CD14-positive monocyte (primary cell): ENCODE data around the gene HOXB3. TPM values are rescaled to one million over a fixed set of nuclear protein-coding genes. Genes with fewer than 3 reads are reported as not detected.

Experiments
- DNase-seq, 3 donors: peaks; one replicate each; pipeline ENCODE4 v3.0.0-alpha.2; 2011 to 2022
- H2AFZ ChIP-seq: 2 replicates; pipeline ENCODE4 v1.6.0; 2012; ENCODE audit warnings: mild to moderate bottlenecking, low read depth, low read length, inconsistent platforms; ENCODE audit not compliant: insufficient read depth, poor library complexity, severe bottlenecking
- H3K27ac ChIP-seq, 2 donors: 1 replicate in 1 of 2; 2 replicates in 1 of 2; pipeline ENCODE4 v1.5.1; 2012 to 2013; ENCODE audit warnings: low read length in 2 of 2, control low read depth in 1 of 2, inconsistent platforms in 1 of 2, low read depth in 1 of 2, mild to moderate bottlenecking in 1 of 2
- H3K27me3 ChIP-seq, 2 donors: one replicate each; pipeline versions ENCODE4 v1.6.0 to v1.6.1; 2011 to 2013; ENCODE audit warnings: low read length in 2 of 2; ENCODE audit not compliant: control insufficient read depth in 2 of 2, insufficient read depth in 2 of 2
- H3K36me3 ChIP-seq, 2 donors: replicated peaks in 1 of 2; 1 replicate in 1 of 2; 2 replicates in 1 of 2; pipeline versions ENCODE4 v1.5.1 to v1.6.1; 2012 to 2013; ENCODE audit warnings: low read length in 2 of 2, control low read depth in 1 of 2, inconsistent platforms in 1 of 2, mild to moderate bottlenecking in 1 of 2; ENCODE audit not compliant: insufficient read depth in 2 of 2, control insufficient read depth in 1 of 2
- H3K4me1 ChIP-seq, 2 donors: 1 replicate in 1 of 2; 2 replicates in 1 of 2; pipeline versions ENCODE4 v1.5.1 to v1.6.1; 2012 to 2013; ENCODE audit warnings: low read length in 2 of 2, control low read depth in 1 of 2, inconsistent platforms in 1 of 2, mild to moderate bottlenecking in 1 of 2, moderate library complexity in 1 of 2; ENCODE audit not compliant: insufficient read depth in 2 of 2, control insufficient read depth in 1 of 2
- H3K4me2 ChIP-seq: replicated peaks from 2 replicates; pipeline ENCODE3; 2012; ENCODE audit warnings: low read length, moderate library complexity, mild to moderate bottlenecking; ENCODE audit not compliant: poor library complexity, severe bottlenecking; ENCODE audit errors: extremely low read depth
- H3K4me3 ChIP-seq, 3 experiments: fragments of 200-600 bp in 1 of 3; sonication (generic) in 1 of 3; replicated peaks in 1 of 3; 1 replicate in 2 of 3; 2 replicates in 1 of 3; pipeline ENCODE4 v1.5.1; 2011 to 2013; ENCODE audit warnings: low read length in 3 of 3, mild to moderate bottlenecking in 3 of 3, control low read depth in 2 of 3, low read depth in 2 of 3, inconsistent platforms in 1 of 3, moderate library complexity in 1 of 3
- H3K79me2 ChIP-seq: 2 replicates; pipeline ENCODE4 v1.6.0; 2012; ENCODE audit warnings: mild to moderate bottlenecking, control low read depth, inconsistent platforms, low read length, moderate library complexity; ENCODE audit not compliant: insufficient read depth
- H3K9ac ChIP-seq: 2 replicates; pipeline ENCODE4 v1.6.0; 2017; ENCODE audit warnings: low read length, mild to moderate bottlenecking; ENCODE audit not compliant: insufficient read depth, poor library complexity, severe bottlenecking
- H3K9me3 ChIP-seq, 2 donors: replicated peaks in 1 of 2; 1 replicate in 1 of 2; 2 replicates in 1 of 2; pipeline versions ENCODE4 v1.5.1 to v1.6.1; 2012 to 2013; ENCODE audit warnings: low read length in 2 of 2, control low read depth in 1 of 2; ENCODE audit not compliant: control insufficient read depth in 1 of 2, insufficient read depth in 1 of 2
- H4K20me1 ChIP-seq: 2 replicates; pipeline ENCODE4 v1.6.0; 2012; ENCODE audit warnings: mild to moderate bottlenecking, low read length, control low read depth, moderate library complexity; ENCODE audit not compliant: insufficient read depth
- H3K27ac Mint-ChIP-seq, 7 donors: one replicate each; pipeline ENCODE4 v1.8.0; 2020; ENCODE audit warnings: mild to moderate bottlenecking in 7 of 7, mixed read lengths in 7 of 7, moderate library complexity in 6 of 7, inconsistent platforms in 2 of 7
- H3K27me3 Mint-ChIP-seq, 3 donors: one replicate each; pipeline ENCODE4 v1.8.0; 2021 to 2022; ENCODE audit warnings: low read depth in 3 of 3, mild to moderate bottlenecking in 3 of 3, mixed read lengths in 3 of 3, moderate library complexity in 3 of 3, inconsistent platforms in 1 of 3
- H3K36me3 Mint-ChIP-seq, 2 donors: one replicate each; pipeline ENCODE4 v1.8.0; 2020; ENCODE audit warnings: mixed read lengths in 2 of 2, inconsistent platforms in 1 of 2, mild to moderate bottlenecking in 1 of 2
- H3K4me1 Mint-ChIP-seq: one replicate; pipeline ENCODE4 v1.8.0; 2020; ENCODE audit warnings: mild to moderate bottlenecking, mixed read lengths
- H3K4me3 Mint-ChIP-seq, 2 donors: one replicate each; pipeline ENCODE4 v1.8.0; 2020; ENCODE audit warnings: mild to moderate bottlenecking in 2 of 2, mixed read lengths in 2 of 2, moderate library complexity in 1 of 2
- H3K9me3 Mint-ChIP-seq, 7 donors: one replicate each; pipeline ENCODE4 v1.8.0; 2020 to 2022; ENCODE audit warnings: mixed read lengths in 7 of 7, mild to moderate bottlenecking in 6 of 7, moderate library complexity in 6 of 7, inconsistent platforms in 2 of 7
- WGBS: methylation state at CpG from one replicate; pipeline ENCODE4 v1.1.5; 2013; ENCODE audit warnings: missing lambda C conversion rate; ENCODE audit not compliant: insufficient coverage; 5-methylcytosine and 5-hydroxymethylcytosine counted together
- intact Hi-C, 2 donors: fragments of 100-400 bp; cut with micrococcal nuclease; formaldehyde crosslinking; loops; one replicate each; pipeline versions ENCODE4 v1.15.0 to v1.15.1; 2023
- polyA plus RNA-seq, 3 donors: library from polyadenylated mRNA; depleted of rRNA in 1 of 3; unstranded in 2 of 3; stranded (reverse) in 1 of 3; fragments of 300-500 nt in 2 of 3; fragments of >200 nt in 1 of 3; fragmentation: Illumina TruSeq in 2 of 3; gene quantifications; 1 replicate in 2 of 3; 2 replicates in 1 of 3; pipeline ENCODE4 v1.2.3, GENCODE V29; 2012 to 2021
- TF ChIP-seq, protein P1 (sequence below): fragments of 200-600 bp; IDR thresholded peaks from one replicate; pipeline ENCODE4 v1.8.0; 2022; ENCODE audit warnings: antibody characterized with exemption, mild to moderate bottlenecking

Gene HOXB3
- polyA plus RNA-seq, 3 donors, result 0.56 TPM; not detected in 2

DNA sequence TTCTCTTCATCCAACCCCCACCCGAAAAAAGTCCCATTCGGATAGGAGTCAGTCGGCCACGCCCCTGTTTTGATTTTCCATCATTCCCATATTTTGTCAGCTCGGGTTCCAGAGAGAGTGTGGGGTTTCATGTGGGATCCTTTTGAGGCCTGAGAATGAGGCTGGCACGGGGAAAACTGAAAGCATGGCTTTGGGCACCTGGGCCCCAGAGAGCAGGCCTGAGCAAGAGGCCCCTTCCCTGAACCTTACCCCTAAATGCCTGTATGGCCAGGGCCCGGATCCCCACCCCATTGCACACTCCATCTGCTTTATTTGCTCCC is 7.3 kb downstream of the HOXB3 start:
- TF ChIP-seq, protein P1, sequence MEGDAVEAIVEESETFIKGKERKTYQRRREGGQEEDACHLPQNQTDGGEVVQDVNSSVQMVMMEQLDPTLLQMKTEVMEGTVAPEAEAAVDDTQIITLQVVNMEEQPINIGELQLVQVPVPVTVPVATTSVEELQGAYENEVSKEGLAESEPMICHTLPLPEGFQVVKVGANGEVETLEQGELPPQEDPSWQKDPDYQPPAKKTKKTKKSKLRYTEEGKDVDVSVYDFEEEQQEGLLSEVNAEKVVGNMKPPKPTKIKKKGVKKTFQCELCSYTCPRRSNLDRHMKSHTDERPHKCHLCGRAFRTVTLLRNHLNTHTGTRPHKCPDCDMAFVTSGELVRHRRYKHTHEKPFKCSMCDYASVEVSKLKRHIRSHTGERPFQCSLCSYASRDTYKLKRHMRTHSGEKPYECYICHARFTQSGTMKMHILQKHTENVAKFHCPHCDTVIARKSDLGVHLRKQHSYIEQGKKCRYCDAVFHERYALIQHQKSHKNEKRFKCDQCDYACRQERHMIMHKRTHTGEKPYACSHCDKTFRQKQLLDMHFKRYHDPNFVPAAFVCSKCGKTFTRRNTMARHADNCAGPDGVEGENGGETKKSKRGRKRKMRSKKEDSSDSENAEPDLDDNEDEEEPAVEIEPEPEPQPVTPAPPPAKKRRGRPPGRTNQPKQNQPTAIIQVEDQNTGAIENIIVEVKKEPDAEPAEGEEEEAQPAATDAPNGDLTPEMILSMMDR, result no peak
- no peak overlapping the region for H3K4me3 ChIP-seq
- peaks cover 91 to 97% (median 94%) of the 10 kb centered on the region in 3 donors for H3K27me3 Mint-ChIP-seq
- H3K4me3 Mint-ChIP-seq, result peak overlapping the region in 1 of 2 donors; percentile 80
- no peak for DNase-seq
- H3K9ac ChIP-seq, result no peak overlapping the region
- no peaks in the 10 kb centered on the region for H3K79me2 ChIP-seq
- peaks cover 40 to 56% of the 10 kb centered on the region in 2 donors for H3K4me1 ChIP-seq
- peaks cover 84 to 94% of the 10 kb centered on the region in 2 donors for H3K27me3 ChIP-seq
- intact Hi-C loops, result no loop called here
- peaks cover 4 to 44% (median 29%) of the 10 kb centered on the region in 7 donors for H3K9me3 Mint-ChIP-seq
- peaks cover 0 to 24% of the 10 kb centered on the region in 2 donors for H3K9me3 ChIP-seq
- peaks cover 19 to 36% of the 10 kb centered on the region in 2 donors for H3K36me3 Mint-ChIP-seq
- H3K4me2 ChIP-seq, result no peak overlapping the region
- H3K4me1 Mint-ChIP-seq, result peaks cover 57% of the 10 kb centered on the region
- no peaks in the 10 kb centered on the region for H3K36me3 ChIP-seq
- no peaks in the 10 kb centered on the region for H4K20me1 ChIP-seq
- no CpG with 5 or more reads among the region's 7 CpGs for WGBS
- H3K27ac ChIP-seq, result no peak overlapping the region
- H3K27ac Mint-ChIP-seq, result no peak overlapping the region
- H2AFZ ChIP-seq, result no peak overlapping the region

- Histone ChIP-seq H3K4me3 (no peak overlapping the region), H3K4me2 (no peak overlapping the region), H3K36me3 (no peaks in the 10 kb centered on the region), H4K20me1 (no peaks in the 10 kb centered on the region), H2AFZ (no peak overlapping the region), H3K27ac (no peak overlapping the region), H3K9ac (no peak overlapping the region), H3K79me2 (no peaks in the 10 kb centered on the region), H3K27me3 (peaks cover 77 to 93% of the 10 kb centered on the region in 2 donors), H3K9me3 (peaks cover 0 to 24% of the 10 kb centered on the region in 2 donors), H3K4me1 (peaks cover 32 to 50% of the 10 kb centered on the region in 2 donors)
- H3K9me3 Mint-ChIP-seq, result peaks cover 4 to 45% (median 27%) of the 10 kb centered on the region in 7 donors
- intact Hi-C loops, result no loop called here
- DNase-seq, result no peak
- peaks cover 86 to 95% (median 90%) of the 10 kb centered on the region in 3 donors for H3K27me3 Mint-ChIP-seq
- peaks cover 49% of the 10 kb centered on the region for H3K4me1 Mint-ChIP-seq
- no peak overlapping the region for H3K27ac Mint-ChIP-seq
- TF ChIP-seq, protein P1, result no peak
- peaks cover 13 to 21% of the 10 kb centered on the region in 2 donors for H3K36me3 Mint-ChIP-seq
- 13% methylated on average over 7 of the region's 26 CpGs for WGBS
- H3K4me3 Mint-ChIP-seq, result peak overlapping the region; percentile 31 to 94
Measured at GRCh38 chr17:48579760-48580554, 10.1 kb downstream of the HOXB3 start.
